IMR-90 (cell line): ENCODE data around the gene C10orf105.

Experiments used
- BHLHE40 ChIP-seq: fragments of 150-350 bp; IDR thresholded peaks from 2 replicates; pipeline ENCODE4 v1.6.1; 2016; ENCODE audit warnings: mild to moderate bottlenecking, low read depth, low read length
- CEBPB ChIP-seq: IDR thresholded peaks from 2 replicates; pipeline ENCODE4 v1.6.1; 2012; ENCODE audit warnings: low read depth, low read length, improper control_type of control experiment
- FOS ChIP-seq: fragments of 150-350 bp; IDR thresholded peaks from 2 replicates; pipeline ENCODE4 v1.6.1; 2016; ENCODE audit warnings: low read depth, low read length
- MAZ ChIP-seq: IDR thresholded peaks from 2 replicates; pipeline ENCODE4 v1.6.1; 2012; ENCODE audit warnings: low read depth, mild to moderate bottlenecking, low read length, improper control_type of control experiment, moderate library complexity, borderline replicate concordance
- MXI1 ChIP-seq: IDR thresholded peaks from 2 replicates; pipeline ENCODE4 v1.6.1; 2012; ENCODE audit warnings: low read depth, mild to moderate bottlenecking, low read length, moderate library complexity, borderline replicate concordance
- POLR2A ChIP-seq: IDR thresholded peaks from 2 replicates; pipeline ENCODE4 v1.6.1; 2012; ENCODE audit warnings: mild to moderate bottlenecking, low read depth, low read length
- RAD21 ChIP-seq: IDR thresholded peaks from 2 replicates; pipeline ENCODE4 v1.6.1; 2012; ENCODE audit warnings: low read length, improper control_type of control experiment
- RCOR1 ChIP-seq: IDR thresholded peaks from 2 replicates; pipeline ENCODE4 v1.6.1; 2012; ENCODE audit warnings: mild to moderate bottlenecking, low read length, improper control_type of control experiment; ENCODE audit not compliant: insufficient replicate concordance
- RFX5 ChIP-seq: IDR thresholded peaks from 2 replicates; pipeline ENCODE4 v1.8.0; 2012; ENCODE audit warnings: low read depth, mild to moderate bottlenecking, low read length, moderate library complexity
- SMC3 ChIP-seq: fragments of 150-350 bp; IDR thresholded peaks from 2 replicates; pipeline ENCODE4 v1.6.1; 2016; ENCODE audit warnings: low read depth, mild to moderate bottlenecking, antibody characterized with exemption, low read length, moderate library complexity
- TF ChIP-seq, protein P1 (sequence below): conservative IDR thresholded peaks from 2 replicates; pipeline ENCODE4 v1.5.1; 2012; ENCODE audit warnings: mild to moderate bottlenecking, low read depth, low read length, improper control_type of control experiment
- TF ChIP-seq, protein P2 (sequence below): fragments of 150-350 bp; IDR thresholded peaks from 2 replicates; pipeline ENCODE4 v1.6.1; 2016; ENCODE audit warnings: low read depth, mild to moderate bottlenecking, low read length, moderate library complexity, borderline replicate concordance

- TF ChIP-seq, protein P1, sequence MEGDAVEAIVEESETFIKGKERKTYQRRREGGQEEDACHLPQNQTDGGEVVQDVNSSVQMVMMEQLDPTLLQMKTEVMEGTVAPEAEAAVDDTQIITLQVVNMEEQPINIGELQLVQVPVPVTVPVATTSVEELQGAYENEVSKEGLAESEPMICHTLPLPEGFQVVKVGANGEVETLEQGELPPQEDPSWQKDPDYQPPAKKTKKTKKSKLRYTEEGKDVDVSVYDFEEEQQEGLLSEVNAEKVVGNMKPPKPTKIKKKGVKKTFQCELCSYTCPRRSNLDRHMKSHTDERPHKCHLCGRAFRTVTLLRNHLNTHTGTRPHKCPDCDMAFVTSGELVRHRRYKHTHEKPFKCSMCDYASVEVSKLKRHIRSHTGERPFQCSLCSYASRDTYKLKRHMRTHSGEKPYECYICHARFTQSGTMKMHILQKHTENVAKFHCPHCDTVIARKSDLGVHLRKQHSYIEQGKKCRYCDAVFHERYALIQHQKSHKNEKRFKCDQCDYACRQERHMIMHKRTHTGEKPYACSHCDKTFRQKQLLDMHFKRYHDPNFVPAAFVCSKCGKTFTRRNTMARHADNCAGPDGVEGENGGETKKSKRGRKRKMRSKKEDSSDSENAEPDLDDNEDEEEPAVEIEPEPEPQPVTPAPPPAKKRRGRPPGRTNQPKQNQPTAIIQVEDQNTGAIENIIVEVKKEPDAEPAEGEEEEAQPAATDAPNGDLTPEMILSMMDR: no peak
- no peak for TF ChIP-seq MXI1
- TF ChIP-seq RAD21: no peak
- no peak for TF ChIP-seq BHLHE40
- no peak for TF ChIP-seq POLR2A
- TF ChIP-seq RCOR1: no peak
- TF ChIP-seq, protein P2, sequence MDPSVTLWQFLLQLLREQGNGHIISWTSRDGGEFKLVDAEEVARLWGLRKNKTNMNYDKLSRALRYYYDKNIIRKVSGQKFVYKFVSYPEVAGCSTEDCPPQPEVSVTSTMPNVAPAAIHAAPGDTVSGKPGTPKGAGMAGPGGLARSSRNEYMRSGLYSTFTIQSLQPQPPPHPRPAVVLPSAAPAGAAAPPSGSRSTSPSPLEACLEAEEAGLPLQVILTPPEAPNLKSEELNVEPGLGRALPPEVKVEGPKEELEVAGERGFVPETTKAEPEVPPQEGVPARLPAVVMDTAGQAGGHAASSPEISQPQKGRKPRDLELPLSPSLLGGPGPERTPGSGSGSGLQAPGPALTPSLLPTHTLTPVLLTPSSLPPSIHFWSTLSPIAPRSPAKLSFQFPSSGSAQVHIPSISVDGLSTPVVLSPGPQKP: no peak
- TF ChIP-seq RFX5: no peak
- no peak for TF ChIP-seq SMC3
- TF ChIP-seq MAZ: no peak
- no peak for TF ChIP-seq FOS
- no peak for TF ChIP-seq CEBPB
Observed at GRCh38 chr10:71714592-71714991, 5.0 kb downstream of the C10orf105 start.
